H9 (cell line): Measurements from ENCODE around the gene NXPH4. TPM values are rescaled to one million over a fixed set of nuclear protein-coding genes. Genes with fewer than 3 reads are reported as not detected.
A peak's percentile ranks its signal among the peaks of the same experiment; 100 is the strongest.

Experiments used
- DNase-seq: peaks from one replicate; pipeline ENCODE4 v3.0.0-alpha.2; 2017
- H2AFZ ChIP-seq: one replicate; pipeline ENCODE4 v1.6.1; 2013; ENCODE audit warnings: mild to moderate bottlenecking, low read length, control low read depth, moderate library complexity
- H2AK5ac ChIP-seq: 2 replicates; pipeline ENCODE4 v1.6.1; 2013; ENCODE audit warnings: low read length, control low read depth, mixed read lengths; ENCODE audit not compliant: insufficient read length
- H2BK120ac ChIP-seq: one replicate; pipeline ENCODE4 v1.6.1; 2013; ENCODE audit warnings: low read depth, mild to moderate bottlenecking, low read length, control low read depth, inconsistent platforms; ENCODE audit not compliant: poor library complexity, severe bottlenecking
- H2BK12ac ChIP-seq: 2 replicates; pipeline ENCODE4 v1.6.1; 2013; ENCODE audit warnings: low read length, control low read depth, mixed read lengths, low read depth; ENCODE audit not compliant: insufficient read length
- H2BK15ac ChIP-seq: 2 replicates; pipeline ENCODE4 v1.6.1; 2013; ENCODE audit warnings: low read depth, low read length, control low read depth
- H2BK20ac ChIP-seq: one replicate; pipeline ENCODE4 v1.6.1; 2013; ENCODE audit warnings: low read depth, mild to moderate bottlenecking, low read length, control low read depth, inconsistent platforms; ENCODE audit not compliant: poor library complexity, severe bottlenecking
- H2BK5ac ChIP-seq: 2 replicates; pipeline ENCODE4 v1.6.1; 2013; ENCODE audit warnings: low read length, control low read depth, mixed read lengths; ENCODE audit not compliant: insufficient read length
- H3K14ac ChIP-seq: 2 replicates; pipeline ENCODE4 v1.6.1; 2013; ENCODE audit warnings: low read length, control low read depth; ENCODE audit not compliant: insufficient read depth
- H3K18ac ChIP-seq: 2 replicates; pipeline ENCODE4 v1.6.1; 2013; ENCODE audit warnings: low read depth, mild to moderate bottlenecking, mixed read lengths, low read length, control low read depth; ENCODE audit not compliant: insufficient read length
- H3K23ac ChIP-seq: 2 replicates; pipeline ENCODE4 v1.6.1; 2013; ENCODE audit warnings: low read length, control low read depth, mixed read lengths, low read depth; ENCODE audit not compliant: insufficient read length
- H3K23me2 ChIP-seq: 2 replicates; pipeline ENCODE4 v1.6.1; 2013; ENCODE audit warnings: low read depth, mild to moderate bottlenecking, mixed read lengths, low read length, control low read depth; ENCODE audit not compliant: insufficient read length, poor library complexity, severe bottlenecking
- H3K27ac ChIP-seq: 2 replicates; pipeline ENCODE4 v1.5.1; 2013; ENCODE audit warnings: low read length, control low read depth, mixed read lengths, low read depth; ENCODE audit not compliant: insufficient read length
- H3K27me3 ChIP-seq: 2 replicates; pipeline ENCODE4 v1.6.1; 2013; ENCODE audit warnings: low read length, control low read depth, inconsistent platforms; ENCODE audit not compliant: insufficient read depth
- H3K4ac ChIP-seq: 2 replicates; pipeline ENCODE4 v1.6.1; 2013; ENCODE audit warnings: low read depth, mild to moderate bottlenecking, control low read depth, inconsistent platforms, low read length, moderate library complexity
- H3K4me1 ChIP-seq: 2 replicates; pipeline ENCODE4 v1.6.1; 2013; ENCODE audit warnings: low read length, control low read depth, inconsistent platforms; ENCODE audit not compliant: insufficient read depth
- H3K4me2 ChIP-seq: 2 replicates; pipeline ENCODE4 v1.6.1; 2013; ENCODE audit warnings: low read length, control low read depth, mixed read lengths; ENCODE audit not compliant: insufficient read length, insufficient read depth
- H3K56ac ChIP-seq: 2 replicates; pipeline ENCODE4 v1.6.1; 2013; ENCODE audit warnings: low read depth, mild to moderate bottlenecking, mixed read lengths, low read length, control low read depth; ENCODE audit not compliant: insufficient read length
- H3K79me1 ChIP-seq: 2 replicates; pipeline ENCODE4 v1.6.1; 2013; ENCODE audit warnings: low read depth, mild to moderate bottlenecking, moderate library complexity, low read length, control low read depth, inconsistent platforms; ENCODE audit not compliant: insufficient read depth, poor library complexity, severe bottlenecking
- H3K79me2 ChIP-seq: 2 replicates; pipeline ENCODE4 v1.6.1; 2013; ENCODE audit warnings: low read length, control low read depth, inconsistent platforms; ENCODE audit not compliant: insufficient read depth
- H3K9ac ChIP-seq: 2 replicates; pipeline ENCODE4 v1.6.1; 2013; ENCODE audit warnings: low read length, control low read depth, mixed read lengths; ENCODE audit not compliant: insufficient read length; ENCODE audit errors: extremely low read depth
- H3K9me3 ChIP-seq: one replicate; pipeline ENCODE4 v1.6.1; 2013; ENCODE audit warnings: low read depth, low read length, inconsistent platforms; ENCODE audit not compliant: control insufficient read depth
- H3T11ph ChIP-seq: one replicate; pipeline ENCODE4 v1.6.1; 2013; ENCODE audit warnings: mild to moderate bottlenecking, low read length, control low read depth, inconsistent platforms
- H4K20me1 ChIP-seq: one replicate; pipeline ENCODE4 v1.6.1; 2013; ENCODE audit not compliant: control insufficient read depth, insufficient read length, insufficient read depth
- H4K5ac ChIP-seq: 2 replicates; pipeline ENCODE4 v1.6.1; 2013; ENCODE audit warnings: low read depth, mild to moderate bottlenecking, mixed read lengths, low read length, control low read depth; ENCODE audit not compliant: insufficient read length
- H4K8ac ChIP-seq: replicated peaks from 2 replicates; pipeline ENCODE4 v1.6.1; 2013; ENCODE audit warnings: low read length, control low read depth, mixed read lengths, low read depth; ENCODE audit not compliant: insufficient read length
- H4K91ac ChIP-seq: 2 replicates; pipeline ENCODE4 v1.6.1; 2013; ENCODE audit warnings: low read depth, mild to moderate bottlenecking, moderate library complexity, mixed read lengths, low read length, control low read depth; ENCODE audit not compliant: insufficient read length
- H3K27ac Mint-ChIP-seq, 3 experiments: 2 replicates in 2 of 3; 3 replicates in 1 of 3; pipeline ENCODE4 v1.8.0; 2020 to 2021; ENCODE audit warnings: mixed read lengths in 3 of 3, mild to moderate bottlenecking in 1 of 3, moderate library complexity in 1 of 3
- H3K27me3 Mint-ChIP-seq: 2 replicates; pipeline ENCODE4 v1.8.0; 2021; ENCODE audit warnings: low read depth, mild to moderate bottlenecking, moderate library complexity, mixed read lengths
- H3K36me3 Mint-ChIP-seq, 3 experiments: 2 replicates in 2 of 3; 3 replicates in 1 of 3; pipeline ENCODE4 v1.8.0; 2020 to 2021; ENCODE audit warnings: low read depth in 3 of 3, mixed read lengths in 3 of 3; ENCODE audit not compliant: insufficient read depth in 1 of 3
- H3K4me1 Mint-ChIP-seq, 2 experiments: 2 replicates each; pipeline ENCODE4 v1.8.0; 2020; ENCODE audit warnings: mixed read lengths in 2 of 2
- H3K4me3 Mint-ChIP-seq, 2 experiments: 2 replicates in 1 of 2; 3 replicates in 1 of 2; pipeline ENCODE4 v1.8.0; 2020 to 2021; ENCODE audit warnings: mild to moderate bottlenecking in 2 of 2, mixed read lengths in 2 of 2, moderate library complexity in 1 of 2
- H3K9me3 Mint-ChIP-seq, 2 experiments: 2 replicates in 1 of 2; 3 replicates in 1 of 2; pipeline ENCODE4 v1.8.0; 2020; ENCODE audit warnings: mild to moderate bottlenecking in 2 of 2, mixed read lengths in 2 of 2, moderate library complexity in 1 of 2
- WGBS: extraction: QIAGEN DNeasy Blood & Tissue Kit; methylation state at CpG from one replicate; pipeline ENCODE4 v1.1.7; 2013; ENCODE audit warnings: missing lambda C conversion rate, low lambda C conversion rate, mixed read lengths; ENCODE audit not compliant: insufficient read length; ENCODE audit errors: extremely low coverage; 5-methylcytosine and 5-hydroxymethylcytosine counted together
- total RNA-seq: library from RNA; stranded (reverse); gene quantifications from 2 replicates; pipeline ENCODE4 v1.2.1, GENCODE V29; 2021
- TF ChIP-seq, protein P1 (sequence below): fragments of 200-600 bp; sonication (generic); conservative IDR thresholded peaks from 3 replicates; pipeline ENCODE4 v1.8.0; 2021; ENCODE audit warnings: antibody characterized with exemption, mild to moderate bottlenecking

Gene NXPH4
- total RNA-seq, 1 experiment from 2014 or later, result 2.1 TPM

DNA sequence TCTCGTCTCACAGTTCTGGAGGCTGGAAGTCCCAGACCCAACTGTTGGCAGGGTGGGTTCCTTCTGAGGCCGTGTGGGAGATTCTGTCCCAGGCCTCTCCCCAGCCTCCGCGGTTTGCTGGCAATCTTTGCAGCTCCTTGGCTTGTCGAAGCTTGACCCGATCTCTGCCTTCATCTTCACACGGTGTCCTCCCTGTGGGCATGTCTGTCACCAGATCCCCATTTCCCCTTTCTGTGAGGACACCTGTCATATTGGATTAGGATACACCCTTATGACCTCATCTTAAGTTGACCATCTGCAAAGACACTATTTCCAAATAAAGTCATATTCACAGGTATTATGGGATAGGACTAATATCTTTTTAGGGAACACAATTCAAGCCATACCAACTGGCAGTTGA is 46.6 kb upstream of the NXPH4 start:
- Histone ChIP-seq H3K4me1 (no peaks in the 10 kb centered on the region), H4K8ac (no peak overlapping the region), H2BK12ac (no peak overlapping the region), H2AFZ (no peak overlapping the region), H2BK15ac (no peak overlapping the region), H3K14ac (no peak overlapping the region), H3K4me2 (no peak overlapping the region), H4K91ac (no peak overlapping the region), H3K23me2 (no peaks in the 10 kb centered on the region), H3K18ac (no peak overlapping the region), H2AK5ac (no peak overlapping the region), H3K27me3 (no peaks in the 10 kb centered on the region), H3T11ph (no peak overlapping the region), H3K79me2 (no peaks in the 10 kb centered on the region), H3K23ac (no peak overlapping the region), H3K4ac (no peak overlapping the region), H4K5ac (no peak overlapping the region), H3K9ac (no peak overlapping the region), H2BK5ac (no peak overlapping the region), H3K79me1 (no peaks in the 10 kb centered on the region), H2BK20ac (no peak overlapping the region), H2BK120ac (no peak overlapping the region), H3K56ac (no peak overlapping the region), H4K20me1 (no peaks in the 10 kb centered on the region), H3K9me3 (no peaks in the 10 kb centered on the region), H3K27ac (no peak overlapping the region)
- peaks cover 0 to 9% of the 10 kb centered on the region in 2 experiments; a peak in 2 of 4 replicates for H3K4me1 Mint-ChIP-seq
- WGBS, result no CpG with 5 or more reads among the region's 7 CpGs
- no peak for DNase-seq
- no peak overlapping the region; a peak in 1 of 5 replicates for H3K4me3 Mint-ChIP-seq
- H3K27me3 Mint-ChIP-seq, result no peaks in the 10 kb centered on the region
- no peaks in the 10 kb centered on the region for H3K9me3 Mint-ChIP-seq
- TF ChIP-seq, protein P1, sequence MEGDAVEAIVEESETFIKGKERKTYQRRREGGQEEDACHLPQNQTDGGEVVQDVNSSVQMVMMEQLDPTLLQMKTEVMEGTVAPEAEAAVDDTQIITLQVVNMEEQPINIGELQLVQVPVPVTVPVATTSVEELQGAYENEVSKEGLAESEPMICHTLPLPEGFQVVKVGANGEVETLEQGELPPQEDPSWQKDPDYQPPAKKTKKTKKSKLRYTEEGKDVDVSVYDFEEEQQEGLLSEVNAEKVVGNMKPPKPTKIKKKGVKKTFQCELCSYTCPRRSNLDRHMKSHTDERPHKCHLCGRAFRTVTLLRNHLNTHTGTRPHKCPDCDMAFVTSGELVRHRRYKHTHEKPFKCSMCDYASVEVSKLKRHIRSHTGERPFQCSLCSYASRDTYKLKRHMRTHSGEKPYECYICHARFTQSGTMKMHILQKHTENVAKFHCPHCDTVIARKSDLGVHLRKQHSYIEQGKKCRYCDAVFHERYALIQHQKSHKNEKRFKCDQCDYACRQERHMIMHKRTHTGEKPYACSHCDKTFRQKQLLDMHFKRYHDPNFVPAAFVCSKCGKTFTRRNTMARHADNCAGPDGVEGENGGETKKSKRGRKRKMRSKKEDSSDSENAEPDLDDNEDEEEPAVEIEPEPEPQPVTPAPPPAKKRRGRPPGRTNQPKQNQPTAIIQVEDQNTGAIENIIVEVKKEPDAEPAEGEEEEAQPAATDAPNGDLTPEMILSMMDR, result no peak
- H3K36me3 Mint-ChIP-seq, result peaks cover 42 to 90% (median 84%) of the 10 kb centered on the region in 3 experiments; a peak in 6 of 7 replicates
- peak overlapping the region in 2 of 3 experiments; percentile 16 to 41; a peak in 2 of 7 replicates for H3K27ac Mint-ChIP-seq
